Keratinocyte (primary cell): ENCODE results near the gene NAALADL2. TPM values are rescaled to one million over a fixed set of nuclear protein-coding genes. Genes with fewer than 3 reads are reported as not detected.

Experiments
- DNase-seq: peaks from one replicate; pipeline ENCODE4 v3.0.0-alpha.2; 2011; ENCODE audit warnings: low read depth, missing footprints, low spot score
- FAIRE-seq: peaks from 2 replicates; lab custom pipeline; 2011; peaks lifted over from hg19 to GRCh38; lab: Jason Lieb, UNC
- H2AFZ ChIP-seq: 2 replicates; pipeline ENCODE4 v1.6.0; 2012; ENCODE audit warnings: low read length, control low read depth, inconsistent platforms; ENCODE audit not compliant: control insufficient read depth
- H3K27ac ChIP-seq: 2 replicates; pipeline ENCODE4 v1.5.1; 2011; ENCODE audit warnings: low read length; ENCODE audit not compliant: control insufficient read depth, insufficient read depth
- H3K27me3 ChIP-seq: 3 replicates; pipeline ENCODE4 v1.6.0; 2011; ENCODE audit warnings: low read length; ENCODE audit not compliant: control insufficient read depth, insufficient read depth; ENCODE audit errors: extremely low read depth
- H3K36me3 ChIP-seq, 2 experiments: 2 replicates in 1 of 2; 3 replicates in 1 of 2; pipeline ENCODE4 v1.5.1; 2011; ENCODE audit warnings: low read length in 2 of 2, mild to moderate bottlenecking in 1 of 2; ENCODE audit not compliant: control insufficient read depth in 2 of 2, insufficient read depth in 2 of 2; ENCODE audit errors: extremely low read depth in 1 of 2
- H3K4me1 ChIP-seq: 3 replicates; pipeline ENCODE4 v1.5.1; 2011; ENCODE audit warnings: low read length; ENCODE audit not compliant: control insufficient read depth, insufficient read depth; ENCODE audit errors: extremely low read depth
- H3K4me2 ChIP-seq: 3 replicates; pipeline ENCODE4 v1.6.0; 2011; ENCODE audit warnings: low read depth, low read length; ENCODE audit not compliant: control insufficient read depth, insufficient read depth; ENCODE audit errors: extremely low read depth
- H3K4me3 ChIP-seq, 3 experiments: fragments of 200-600 bp in 1 of 3; sonication (generic) in 1 of 3; 2 replicates in 2 of 3; 3 replicates in 1 of 3; pipeline ENCODE4 v1.5.1; 2011 to 2016; ENCODE audit warnings: low read length in 3 of 3, mild to moderate bottlenecking in 3 of 3, control low read depth in 2 of 3, inconsistent platforms in 1 of 3, low read depth in 1 of 3, mixed read lengths in 1 of 3, mixed run types in 1 of 3, moderate library complexity in 1 of 3; ENCODE audit not compliant: control insufficient read depth in 2 of 3, insufficient read depth in 2 of 3; ENCODE audit errors: extremely low read depth in 1 of 3
- H3K79me2 ChIP-seq: 2 replicates; pipeline ENCODE4 v1.6.0; 2012; ENCODE audit warnings: low read length; ENCODE audit not compliant: control insufficient read depth, insufficient read depth
- H3K9ac ChIP-seq: 3 replicates; pipeline ENCODE4 v1.6.0; 2011; ENCODE audit warnings: low read length; ENCODE audit not compliant: control insufficient read depth, insufficient read depth; ENCODE audit errors: extremely low read depth
- H3K9me1 ChIP-seq: 3 replicates; pipeline ENCODE4 v1.6.0; 2011; ENCODE audit warnings: low read length; ENCODE audit not compliant: control insufficient read depth, insufficient read depth; ENCODE audit errors: extremely low read depth
- H3K9me3 ChIP-seq: 2 replicates; pipeline ENCODE4 v1.5.1; 2012; ENCODE audit warnings: low read depth, low read length; ENCODE audit not compliant: control insufficient read depth
- H4K20me1 ChIP-seq: 3 replicates; pipeline ENCODE4 v1.6.0; 2011; ENCODE audit warnings: low read length; ENCODE audit not compliant: control insufficient read depth, insufficient read depth; ENCODE audit errors: extremely low read depth
- EZH2 ChIP-seq: IDR thresholded peaks from one replicate; pipeline ENCODE4 v1.6.1; 2012; ENCODE audit warnings: inconsistent platforms, mild to moderate bottlenecking, low read length, moderate library complexity
- dilution Hi-C: fragments of 300-500 bp; cut with MboI; formaldehyde crosslinking; loops from one replicate; pipeline ENCODE4 v1.7.0; 2020; ENCODE audit warnings: low sequenced_read_pairs; ENCODE audit not compliant: extremely low pct_ligation_motif_present
- polyA plus RNA-seq, 5 experiments: library from polyadenylated mRNA; depleted of rRNA in 3 of 5; stranded (reverse) in 3 of 5; stranded (forward) in 1 of 5; unstranded in 1 of 5; fragments of >200 nt; gene quantifications; 1 replicate in 1 of 5; 2 replicates in 3 of 5; 3 replicates in 1 of 5; pipeline versions ENCODE4 v1.2.1 to v1.2.3, GENCODE V29; 2011 to 2012; ENCODE audit warnings: missing spikeins in 2 of 5, low read depth in 1 of 5, low replicate concordance in 1 of 5
- TF ChIP-seq, protein P1 (sequence below), 3 experiments: IDR thresholded peaks in 1 of 3; conservative IDR thresholded peaks in 1 of 3; optimal IDR thresholded peaks in 1 of 3; 2 replicates in 2 of 3; 3 replicates in 1 of 3; pipeline versions ENCODE3 to v1.5.1; 2011; ENCODE audit warnings: low read length in 3 of 3, mild to moderate bottlenecking in 3 of 3, moderate library complexity in 2 of 3, control low read depth in 1 of 3, inconsistent platforms in 1 of 3; ENCODE audit not compliant: insufficient read depth in 2 of 3; ENCODE audit errors: extremely low read depth in 1 of 3

Gene NAALADL2
- polyA plus RNA-seq, 1 donor (not counting 4 experiments of a cell fraction or from before 2014, with no cell fraction given) = 0.75 TPM

DNA sequence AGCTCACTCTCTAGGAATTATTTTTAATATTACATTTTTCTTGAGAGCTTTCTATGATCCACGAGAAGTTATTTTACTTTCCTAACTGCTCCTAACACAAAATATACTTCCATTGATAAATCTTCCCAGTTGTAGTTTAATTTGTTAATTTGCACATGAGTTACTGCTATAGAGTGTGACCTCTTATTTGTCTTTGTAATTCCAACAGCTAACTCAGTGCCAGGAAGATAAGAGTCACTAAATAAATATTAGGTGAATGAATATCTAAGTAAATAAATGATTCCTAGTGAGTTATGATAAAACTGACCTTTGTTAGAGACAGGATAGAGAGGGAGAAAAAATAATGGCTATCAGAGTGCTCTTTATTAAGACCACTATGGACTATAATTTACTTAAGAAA, 319.9 kb downstream of the NAALADL2 start:
- dilution Hi-C loops = no loop called here
- no peaks in the 10 kb centered on the region for H4K20me1 ChIP-seq
- H3K27me3 ChIP-seq = no peaks in the 10 kb centered on the region
- no peak overlapping the region for H3K27ac ChIP-seq
- no peaks in the 10 kb centered on the region for H3K9me3 ChIP-seq
- H3K9me1 ChIP-seq = no peaks in the 10 kb centered on the region
- no peak overlapping the region for H3K9ac ChIP-seq
- no peak overlapping the region for H3K4me3 ChIP-seq
- H3K4me1 ChIP-seq = no peaks in the 10 kb centered on the region
- TF ChIP-seq EZH2 = no peak
- TF ChIP-seq, protein P1, sequence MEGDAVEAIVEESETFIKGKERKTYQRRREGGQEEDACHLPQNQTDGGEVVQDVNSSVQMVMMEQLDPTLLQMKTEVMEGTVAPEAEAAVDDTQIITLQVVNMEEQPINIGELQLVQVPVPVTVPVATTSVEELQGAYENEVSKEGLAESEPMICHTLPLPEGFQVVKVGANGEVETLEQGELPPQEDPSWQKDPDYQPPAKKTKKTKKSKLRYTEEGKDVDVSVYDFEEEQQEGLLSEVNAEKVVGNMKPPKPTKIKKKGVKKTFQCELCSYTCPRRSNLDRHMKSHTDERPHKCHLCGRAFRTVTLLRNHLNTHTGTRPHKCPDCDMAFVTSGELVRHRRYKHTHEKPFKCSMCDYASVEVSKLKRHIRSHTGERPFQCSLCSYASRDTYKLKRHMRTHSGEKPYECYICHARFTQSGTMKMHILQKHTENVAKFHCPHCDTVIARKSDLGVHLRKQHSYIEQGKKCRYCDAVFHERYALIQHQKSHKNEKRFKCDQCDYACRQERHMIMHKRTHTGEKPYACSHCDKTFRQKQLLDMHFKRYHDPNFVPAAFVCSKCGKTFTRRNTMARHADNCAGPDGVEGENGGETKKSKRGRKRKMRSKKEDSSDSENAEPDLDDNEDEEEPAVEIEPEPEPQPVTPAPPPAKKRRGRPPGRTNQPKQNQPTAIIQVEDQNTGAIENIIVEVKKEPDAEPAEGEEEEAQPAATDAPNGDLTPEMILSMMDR (optimal IDR thresholded peaks at IDR 0.05 in 1 of 3, IDR thresholded peaks at IDR 0.05 in 1 of 3, conservative IDR thresholded peaks at IDR 0.05 in 1 of 3; ENCODE audit: extremely low read depth in 1 of 3, insufficient read depth in 2 of 3, low read length in 3 of 3) = no peak
- H3K36me3 ChIP-seq = no peaks in the 10 kb centered on the region
- H2AFZ ChIP-seq = no peak overlapping the region
- H3K79me2 ChIP-seq = no peaks in the 10 kb centered on the region
- DNase-seq (no peak), FAIRE-seq (no peak)
- H3K4me2 ChIP-seq = no peak overlapping the region

DNA sequence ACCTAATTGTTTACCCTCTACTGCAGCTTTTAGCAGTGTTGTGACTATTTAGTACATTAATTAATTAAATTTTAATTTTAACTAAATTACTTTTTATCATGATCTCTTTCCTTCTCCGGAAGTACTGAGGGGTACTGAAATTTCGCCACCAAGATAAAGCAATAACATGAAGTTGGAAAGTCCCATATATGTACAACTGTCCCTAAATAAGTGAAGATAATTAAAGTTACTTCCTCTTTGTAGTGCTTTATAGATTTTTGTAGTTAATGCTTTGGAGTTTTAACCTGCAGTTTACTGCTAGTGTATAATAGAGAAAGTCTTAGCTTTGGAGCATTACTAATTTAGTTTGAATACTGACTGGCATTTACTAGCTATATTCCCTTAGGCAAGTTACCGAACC, 325.3 kb downstream of the NAALADL2 start:
- Histone ChIP-seq H3K27me3 (no peaks in the 10 kb centered on the region), H3K4me3 (no peak overlapping the region), H2AFZ (no peak overlapping the region), H3K9me1 (no peaks in the 10 kb centered on the region), H3K9ac (no peak overlapping the region), H3K9me3 (no peaks in the 10 kb centered on the region), H3K36me3 (no peaks in the 10 kb centered on the region), H3K79me2 (no peaks in the 10 kb centered on the region), H3K4me1 (no peaks in the 10 kb centered on the region), H3K27ac (no peak overlapping the region), H4K20me1 (no peaks in the 10 kb centered on the region), H3K4me2 (no peak overlapping the region)
- no peak for FAIRE-seq
- DNase-seq = no peak
- no peak for TF ChIP-seq EZH2
- TF ChIP-seq, protein P1 (optimal IDR thresholded peaks at IDR 0.05 in 1 of 3, IDR thresholded peaks at IDR 0.05 in 1 of 3, conservative IDR thresholded peaks at IDR 0.05 in 1 of 3; ENCODE audit: extremely low read depth in 1 of 3, insufficient read depth in 2 of 3, low read length in 3 of 3) = no peak
- dilution Hi-C loops = no loop called here
